Peyer's patch (tissue), 4 donors: ENCODE measurements around the gene CHRNB2. TPM values are rescaled to one million over a fixed set of nuclear protein-coding genes. Genes with fewer than 3 reads are reported as not detected.

Source experiments
- DNase-seq, 3 donors: peaks; one replicate each; pipeline ENCODE4 v3.0.0-alpha.2; 2017 to 2019
- H3K27ac ChIP-seq, 4 donors: fragments of 200-600 bp; sonication (generic); one replicate each; pipeline ENCODE4 v1.5.1; 2016 to 2019
- H3K27me3 ChIP-seq, 2 donors: fragments of 200-600 bp; sonication (generic); one replicate each; pipeline ENCODE4 v1.5.1; 2019
- H3K36me3 ChIP-seq, 3 donors: fragments of 200-600 bp; sonication (generic); one replicate each; pipeline ENCODE4 v1.5.1; 2016 to 2019
- H3K4me1 ChIP-seq, 4 donors: fragments of 200-600 bp; sonication (generic); one replicate each; pipeline ENCODE4 v1.5.1; 2016 to 2019
- H3K4me3 ChIP-seq, 4 donors: fragments of 200-600 bp; sonication (generic); 1 replicate in 3 of 4; 2 replicates in 1 of 4; pipeline ENCODE4 v1.5.1; 2016 to 2019; ENCODE audit warnings: mild to moderate bottlenecking in 1 of 4
- H3K9me3 ChIP-seq, 4 donors: fragments of 200-600 bp; sonication (generic); one replicate each; pipeline ENCODE4 v1.5.1; 2016 to 2019; ENCODE audit warnings: mild to moderate bottlenecking in 1 of 4
- CTCF ChIP-seq, 6 experiments: fragments of 450-650 bp in 4 of 6; fragments of 200-600 bp in 2 of 6; sonication (generic) in 1 of 6; IDR thresholded peaks; one replicate each; pipeline ENCODE4 v1.5.1; 2017 to 2019; ENCODE audit warnings: antibody characterized with exemption in 6 of 6, mild to moderate bottlenecking in 3 of 6, moderate library complexity in 1 of 6
- POLR2A ChIP-seq, 2 donors: fragments of 450-650 bp; IDR thresholded peaks; one replicate each; pipeline ENCODE4 v1.5.1; 2017; ENCODE audit warnings: antibody characterized with exemption in 2 of 2, mild to moderate bottlenecking in 2 of 2, moderate library complexity in 2 of 2
- total RNA-seq, 4 donors: library from RNA; depleted of rRNA; stranded (reverse); fragments of >200 nt; gene quantifications; one replicate each; pipeline ENCODE4 v1.1.0, GENCODE V29; 2016

CHRNB2 gene
- total RNA-seq, 4 donors from 2014 or later = 0.27 to 0.53 (median 0.47) TPM; not detected in 1

GRCh38 chr1:154549202-154549770 lies 18.3 kb upstream of the CHRNB2 start:
- DNase-seq = no peak
- TF ChIP-seq CTCF (IDR thresholded peaks at IDR 0.05) (no peak), POLR2A (IDR thresholded peaks at IDR 0.05) (no peak)
- Histone ChIP-seq H3K9me3 (no peaks in the 10 kb centered on the region), H3K36me3 (peaks cover 0 to 56% (median 0%) of the 10 kb centered on the region in 3 donors), H3K4me1 (peaks cover 0 to 28% (median 0%) of the 10 kb centered on the region in 4 donors), H3K27ac (peak overlapping the region in 1 of 4 donors; percentile 29), H3K27me3 (no peaks in the 10 kb centered on the region), H3K4me3 (no peak overlapping the region)

DNA sequence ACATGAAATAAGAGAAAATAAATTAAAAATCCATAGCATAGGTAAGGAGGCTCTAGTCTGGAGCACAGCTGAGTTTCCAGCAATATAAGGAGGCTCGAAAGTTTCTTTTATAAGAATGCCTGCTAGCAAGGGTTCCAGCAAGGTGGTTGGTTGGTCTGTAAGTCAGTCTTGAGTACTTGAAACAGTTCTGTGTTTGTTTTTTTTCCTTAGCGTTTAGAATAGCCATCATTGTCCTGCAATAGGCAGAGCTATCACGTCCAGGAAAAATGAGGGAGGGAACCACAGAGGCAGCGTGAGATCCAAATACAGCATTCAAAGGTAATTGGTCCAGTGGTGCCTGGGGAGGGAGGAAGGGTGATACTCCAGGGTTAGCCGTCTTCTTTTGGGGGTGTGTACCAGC lies 17.5 kb upstream of the CHRNB2 start:
- Histone ChIP-seq H3K27ac (no peak overlapping the region), H3K27me3 (no peaks in the 10 kb centered on the region), H3K4me3 (no peak overlapping the region), H3K4me1 (peaks cover 0 to 28% (median 0%) of the 10 kb centered on the region in 4 donors), H3K36me3 (peaks cover 0 to 64% (median 0%) of the 10 kb centered on the region in 3 donors), H3K9me3 (no peaks in the 10 kb centered on the region)
- TF ChIP-seq CTCF (IDR thresholded peaks at IDR 0.05) (no peak), POLR2A (IDR thresholded peaks at IDR 0.05) (no peak)
- no peak for DNase-seq

DNA sequence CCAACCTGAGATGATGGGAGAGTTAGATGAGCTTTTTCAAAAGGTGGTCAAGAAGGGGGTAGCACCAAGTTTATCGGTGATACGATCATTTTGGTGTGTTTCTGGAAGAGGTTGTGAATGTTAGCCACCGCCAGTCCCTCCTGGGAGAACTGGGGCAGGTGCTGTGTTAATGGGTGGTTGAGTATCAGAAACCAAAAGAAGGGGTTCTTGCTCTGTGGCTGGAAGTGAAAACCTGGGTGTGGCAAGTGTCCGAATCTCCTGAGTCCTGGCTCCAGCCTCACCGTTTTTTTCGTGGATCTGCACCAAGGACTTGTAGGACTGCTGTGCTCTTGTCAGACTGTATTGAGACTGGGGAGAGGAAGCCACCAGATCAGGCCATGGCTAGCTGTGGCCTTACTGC lies 16.9 kb upstream of the CHRNB2 start:
- H3K9me3 ChIP-seq = no peaks in the 10 kb centered on the region
- no peak for TF ChIP-seq CTCF (IDR thresholded peaks at IDR 0.05)
- no peak for TF ChIP-seq POLR2A (IDR thresholded peaks at IDR 0.05)
- no peak overlapping the region for H3K4me3 ChIP-seq
- no peak for DNase-seq
- no peak overlapping the region for H3K27ac ChIP-seq
- no peaks in the 10 kb centered on the region for H3K27me3 ChIP-seq
- H3K4me1 ChIP-seq = peaks cover 0 to 29% (median 0%) of the 10 kb centered on the region in 4 donors
- H3K36me3 ChIP-seq = peaks cover 0 to 70% (median 0%) of the 10 kb centered on the region in 3 donors

- H3K4me3 ChIP-seq = no peak overlapping the region
- peak overlapping the region in 1 of 4 donors; percentile 16 for H3K27ac ChIP-seq
- peaks cover 1 to 37% (median 2%) of the 10 kb centered on the region in 4 donors for H3K4me1 ChIP-seq
- H3K36me3 ChIP-seq = peaks cover 0 to 73% (median 0%) of the 10 kb centered on the region in 3 donors
- TF ChIP-seq POLR2A (IDR thresholded peaks at IDR 0.05) (no peak), CTCF (IDR thresholded peaks at IDR 0.05) (no peak)
- peak in 2 of 3 donors; percentile 53 to 58 for DNase-seq
- H3K27me3 ChIP-seq = no peaks in the 10 kb centered on the region
- H3K9me3 ChIP-seq = no peaks in the 10 kb centered on the region
These were observed 16.1 kb upstream of the CHRNB2 start for GRCh38 chr1:154551474-154551873.

- Histone ChIP-seq H3K4me1 (peaks cover 4 to 40% (median 8%) of the 10 kb centered on the region in 4 donors), H3K4me3 (no peak overlapping the region), H3K36me3 (peaks cover 0 to 73% (median 0%) of the 10 kb centered on the region in 3 donors), H3K27me3 (no peaks in the 10 kb centered on the region), H3K9me3 (no peaks in the 10 kb centered on the region), H3K27ac (no peak overlapping the region)
- DNase-seq = no peak
- TF ChIP-seq POLR2A (IDR thresholded peaks at IDR 0.05) (no peak), CTCF (IDR thresholded peaks at IDR 0.05) (no peak)
These were observed 15.5 kb upstream of the CHRNB2 start for GRCh38 chr1:154552036-154552435.
